MCF 10A (cell line): ENCODE data around the gene CACNA2D2. TPM values are rescaled to one million over a fixed set of nuclear protein-coding genes. Genes with fewer than 3 reads are reported as not detected.

Experiments used
- BruUV-seq: library from RNA; stranded (reverse); fragments of 400-500 nt; replicated peaks from 2 replicates; lab custom pipeline; 2021; lab: Mats Ljungman, UMichigan
- CTCF ChIA-PET: fragments of 300-600 bp; sonication (Branson Sonifier 250); formaldehyde crosslinking; extraction: SDS; loops from one replicate; lab custom pipeline; 2021; ENCODE audit warnings: antibody characterized with exemption, inconsistent platforms; lab: Yijun Ruan, JAX
- POLR2A ChIA-PET: fragments of 300-600, 350-650 bp; sonication (Branson Sonifier 250); formaldehyde crosslinking; extraction: SDS; loops from one replicate; lab custom pipeline; 2020; ENCODE audit warnings: antibody characterized with exemption, inconsistent platforms; lab: Yijun Ruan, JAX
- DNase-seq: peaks from one replicate; pipeline ENCODE4 v3.0.0-alpha.2; 2018; ENCODE audit not compliant: unreplicated experiment
- H3K27ac Mint-ChIP-seq: one replicate; pipeline ENCODE4 v1.8.0; 2022; ENCODE audit warnings: mild to moderate bottlenecking, low read depth, mixed read lengths; ENCODE audit not compliant: unreplicated experiment
- H3K27me3 Mint-ChIP-seq: one replicate; pipeline ENCODE4 v1.8.0; 2022; ENCODE audit warnings: mixed read lengths; ENCODE audit not compliant: insufficient read depth, unreplicated experiment
- H3K36me3 Mint-ChIP-seq: one replicate; pipeline ENCODE4 v1.8.0; 2022; ENCODE audit warnings: mild to moderate bottlenecking, moderate library complexity, mixed read lengths; ENCODE audit not compliant: insufficient read depth, unreplicated experiment
- H3K4me1 Mint-ChIP-seq: one replicate; pipeline ENCODE4 v1.8.0; 2022; ENCODE audit warnings: mixed read lengths; ENCODE audit not compliant: insufficient read depth, unreplicated experiment
- H3K4me3 Mint-ChIP-seq: one replicate; pipeline ENCODE4 v1.8.0; 2022; ENCODE audit warnings: mild to moderate bottlenecking, moderate library complexity, mixed read lengths; ENCODE audit not compliant: unreplicated experiment
- H3K9me3 Mint-ChIP-seq: one replicate; pipeline ENCODE4 v1.8.0; 2022; ENCODE audit warnings: mixed read lengths; ENCODE audit not compliant: unreplicated experiment
- intact Hi-C: fragments of 100-400 bp; cut with micrococcal nuclease; formaldehyde crosslinking; loops from 2 replicates; pipeline ENCODE4 v1.14.1; 2022
- total RNA-seq: library from RNA; stranded (reverse); gene quantifications from 2 replicates; pipeline ENCODE4 v1.2.3, GENCODE V29; 2022
- TF ChIP-seq, protein P1 (sequence below): fragments of 200-600 bp; IDR thresholded peaks from one replicate; pipeline ENCODE4 v1.8.0; 2022; ENCODE audit warnings: antibody characterized with exemption, mild to moderate bottlenecking; ENCODE audit not compliant: unreplicated experiment

CACNA2D2 gene
- total RNA-seq, 1 experiment from 2014 or later: not detected

DNA sequence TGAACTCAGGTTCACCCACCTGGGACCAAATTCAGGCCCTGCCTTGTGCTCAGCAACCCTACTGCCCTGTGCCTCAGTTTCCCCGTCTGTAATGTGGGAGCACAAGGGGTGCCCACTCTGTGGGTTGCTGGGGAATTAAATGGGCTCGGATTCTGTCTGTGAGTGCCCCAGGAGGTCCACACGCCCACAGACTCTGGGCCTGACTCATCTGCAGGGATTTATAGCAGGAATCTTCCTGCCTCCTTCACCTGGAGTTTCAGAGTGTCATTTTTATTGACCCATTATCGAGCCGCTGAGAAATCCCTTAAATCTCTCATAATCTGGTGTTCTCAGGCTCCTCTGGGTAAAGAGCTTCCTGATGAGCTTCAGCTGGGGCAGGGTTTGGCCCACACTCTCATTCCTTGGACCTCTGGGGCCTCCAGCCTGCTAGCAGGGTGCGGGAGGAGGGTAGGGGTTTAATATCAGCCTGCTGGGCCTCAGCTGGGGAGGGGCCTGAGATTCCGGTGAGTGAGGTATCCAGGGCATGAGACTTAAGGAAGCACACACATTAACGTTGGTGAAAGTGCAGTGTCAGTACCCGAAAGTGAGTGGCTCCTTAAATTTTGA lies 47.7 kb upstream of the CACNA2D2 start:
- H3K27me3 Mint-ChIP-seq: no peaks in the 10 kb centered on the region
- no TSS peak for BruUV-seq
- H3K27ac Mint-ChIP-seq: no peak overlapping the region
- DNase-seq: no peak
- POLR2A ChIA-PET: no interaction called here
- TF ChIP-seq, protein P1, sequence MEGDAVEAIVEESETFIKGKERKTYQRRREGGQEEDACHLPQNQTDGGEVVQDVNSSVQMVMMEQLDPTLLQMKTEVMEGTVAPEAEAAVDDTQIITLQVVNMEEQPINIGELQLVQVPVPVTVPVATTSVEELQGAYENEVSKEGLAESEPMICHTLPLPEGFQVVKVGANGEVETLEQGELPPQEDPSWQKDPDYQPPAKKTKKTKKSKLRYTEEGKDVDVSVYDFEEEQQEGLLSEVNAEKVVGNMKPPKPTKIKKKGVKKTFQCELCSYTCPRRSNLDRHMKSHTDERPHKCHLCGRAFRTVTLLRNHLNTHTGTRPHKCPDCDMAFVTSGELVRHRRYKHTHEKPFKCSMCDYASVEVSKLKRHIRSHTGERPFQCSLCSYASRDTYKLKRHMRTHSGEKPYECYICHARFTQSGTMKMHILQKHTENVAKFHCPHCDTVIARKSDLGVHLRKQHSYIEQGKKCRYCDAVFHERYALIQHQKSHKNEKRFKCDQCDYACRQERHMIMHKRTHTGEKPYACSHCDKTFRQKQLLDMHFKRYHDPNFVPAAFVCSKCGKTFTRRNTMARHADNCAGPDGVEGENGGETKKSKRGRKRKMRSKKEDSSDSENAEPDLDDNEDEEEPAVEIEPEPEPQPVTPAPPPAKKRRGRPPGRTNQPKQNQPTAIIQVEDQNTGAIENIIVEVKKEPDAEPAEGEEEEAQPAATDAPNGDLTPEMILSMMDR: no peak
- H3K4me3 Mint-ChIP-seq: no peak overlapping the region
- H3K9me3 Mint-ChIP-seq: no peaks in the 10 kb centered on the region
- H3K36me3 Mint-ChIP-seq: no peaks in the 10 kb centered on the region
- intact Hi-C loops: no loop called here
- no peaks in the 10 kb centered on the region for H3K4me1 Mint-ChIP-seq
- CTCF ChIA-PET: interaction anchor here (0.6 to 5.8 kb wide), 32 partner anchors 10 to 1179 kb away, joined by 3 to 53 read pairs (median 3); partner anchors contain the start of genes C3orf18, CYB561D2, MAPKAPK3 and NPRL2

DNA sequence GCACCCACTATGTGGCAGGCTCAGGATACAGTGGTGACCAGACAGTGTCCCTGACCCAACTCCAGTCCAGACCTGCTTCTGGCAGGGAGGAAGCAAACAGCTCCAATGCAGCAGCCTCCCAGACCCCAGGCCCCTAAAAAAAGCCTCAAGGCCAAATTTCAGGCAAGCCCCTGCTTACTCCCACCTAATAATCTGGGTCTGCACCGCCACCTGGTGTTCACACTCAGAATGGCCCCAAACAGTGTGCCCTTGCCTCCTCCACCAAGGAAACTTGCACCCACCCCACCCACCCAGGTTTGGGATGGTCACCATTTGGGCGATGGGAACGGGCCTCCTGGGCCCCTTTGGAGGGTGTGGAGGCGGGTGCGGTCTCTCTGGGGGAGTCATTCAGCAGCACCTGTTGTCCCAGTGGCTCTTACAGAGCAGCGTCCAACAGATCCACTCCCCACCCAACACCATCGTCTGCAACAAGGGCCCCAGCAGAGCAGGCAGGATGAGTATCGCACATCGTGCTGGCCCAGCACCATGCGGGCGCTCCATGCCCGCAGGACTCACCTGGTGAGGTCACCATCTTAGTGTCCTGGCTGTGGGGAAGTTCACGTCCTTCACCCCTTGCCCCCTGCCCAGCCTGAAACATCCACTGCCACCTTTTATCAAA lies 46.8 kb upstream of the CACNA2D2 start:
- no TSS peak for BruUV-seq
- TF ChIP-seq, protein P1: peak; percentile 87
- Mint-ChIP-seq H3K36me3 (no peaks in the 10 kb centered on the region), H3K27ac (no peak overlapping the region), H3K27me3 (no peaks in the 10 kb centered on the region), H3K4me3 (no peak overlapping the region), H3K4me1 (no peaks in the 10 kb centered on the region), H3K9me3 (no peaks in the 10 kb centered on the region)
- peak; percentile 61 for DNase-seq
- intact Hi-C loops: loop anchor here (1.0 kb wide), 2 partner anchors 31 to 64 kb away; no protein-coding TSS in a partner anchor
- ChIA-PET POLR2A (interaction anchor here (0.6 to 0.7 kb wide), 2 partner anchors 116 to 179 kb away, joined by 3 read pairs; no protein-coding TSS in a partner anchor), CTCF (interaction anchor here (0.6 to 5.8 kb wide), 44 partner anchors 9 to 1832 kb away, joined by 3 to 53 read pairs (median 4); partner anchors contain the start of genes C3orf18, CYB561D2, MAPKAPK3 and NPRL2)

DNA sequence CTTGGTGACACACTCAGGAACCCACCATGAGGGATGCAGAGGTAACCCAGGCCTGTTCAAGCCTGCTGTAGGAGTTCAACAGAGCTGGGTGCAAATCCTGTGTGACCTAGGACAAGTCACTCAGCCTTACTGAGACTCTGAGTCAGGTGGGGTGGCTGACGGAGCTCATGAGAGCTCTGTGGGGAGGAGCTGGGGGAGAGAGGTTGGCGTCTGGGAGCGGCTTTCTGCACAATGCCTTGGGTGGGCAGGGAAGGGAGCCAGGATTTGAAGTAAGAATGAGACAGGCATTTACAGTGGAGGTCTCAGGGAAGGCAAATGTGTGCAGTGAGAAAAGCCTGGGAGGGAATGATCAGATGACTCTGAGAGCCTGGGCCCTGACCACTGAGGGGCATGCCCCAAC lies 45.8 kb upstream of the CACNA2D2 start:
- ChIA-PET POLR2A (no interaction called here), CTCF (interaction anchor here (0.6 to 5.8 kb wide), 29 partner anchors 8 to 805 kb away, joined by 3 to 53 read pairs (median 4); partner anchors contain the start of genes CYB561D2 and NPRL2)
- no peaks in the 10 kb centered on the region for H3K36me3 Mint-ChIP-seq
- H3K27me3 Mint-ChIP-seq: no peaks in the 10 kb centered on the region
- TF ChIP-seq, protein P1: no peak
- H3K27ac Mint-ChIP-seq: no peak overlapping the region
- no peaks in the 10 kb centered on the region for H3K9me3 Mint-ChIP-seq
- no peak for DNase-seq
- intact Hi-C loops: no loop called here
- H3K4me3 Mint-ChIP-seq: no peak overlapping the region
- no peaks in the 10 kb centered on the region for H3K4me1 Mint-ChIP-seq
- no TSS peak for BruUV-seq

DNA sequence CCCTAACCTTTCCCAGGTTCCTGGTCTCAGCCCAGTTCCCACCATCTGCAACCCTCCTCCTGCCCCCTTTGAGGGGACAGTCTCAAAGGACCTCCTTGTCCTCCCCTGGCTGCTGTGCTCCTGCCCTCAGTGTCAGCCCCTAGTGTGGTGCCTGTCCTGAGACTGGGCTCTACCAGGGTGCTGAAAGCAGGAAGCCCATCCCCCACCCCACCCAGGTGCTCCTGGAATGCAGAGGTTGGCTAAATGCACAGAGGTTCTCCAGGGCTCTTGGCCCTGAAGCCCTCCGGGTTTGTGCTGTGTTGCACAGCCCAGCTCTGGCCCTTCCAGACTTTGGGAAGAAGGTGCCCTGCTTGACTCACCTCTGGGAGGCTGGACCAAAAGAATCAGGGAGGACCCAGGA lies 42.3 kb upstream of the CACNA2D2 start:
- Mint-ChIP-seq H3K27me3 (no peaks in the 10 kb centered on the region), H3K4me3 (no peak overlapping the region), H3K9me3 (no peaks in the 10 kb centered on the region), H3K4me1 (no peaks in the 10 kb centered on the region), H3K36me3 (no peaks in the 10 kb centered on the region), H3K27ac (no peak overlapping the region)
- TF ChIP-seq, protein P1: no peak
- intact Hi-C loops: no loop called here
- ChIA-PET CTCF (interaction anchor here (0.6 to 1.0 kb wide), 4 partner anchors 90 to 475 kb away, joined by 3 to 5 read pairs (median 3); no protein-coding TSS in a partner anchor), POLR2A (interaction anchor here (1.6 kb wide), 1 partner anchor 10 kb away, joined by 3 read pairs; no protein-coding TSS in a partner anchor)
- no peak for DNase-seq
- BruUV-seq: no TSS peak
